WERI-Rb-1 (cell line): Measurements from ENCODE around the gene WWC1.

ENCODE experiments used
- DNase-seq: peaks from one replicate; pipeline ENCODE4 v3.0.0-alpha.2; 2020
- H3K27ac ChIP-seq: fragments of 250-450 bp; sonication (Bioruptor Pico); 2 replicates; pipeline ENCODE4 v1.5.1; 2020; ENCODE audit warnings: mild to moderate bottlenecking, moderate library complexity
- H3K27me3 ChIP-seq: fragments of 250-450 bp; sonication (Bioruptor Pico); 2 replicates; pipeline ENCODE4 v1.5.1; 2021; ENCODE audit warnings: mild to moderate bottlenecking, low read depth, moderate library complexity; ENCODE audit not compliant: insufficient read depth, severe bottlenecking
- H3K36me3 ChIP-seq: fragments of 250-450 bp; sonication (Bioruptor Pico); 2 replicates; pipeline ENCODE4 v1.5.1; 2020; ENCODE audit warnings: mild to moderate bottlenecking, moderate library complexity
- H3K4me3 ChIP-seq: 2 replicates; pipeline ENCODE4 v1.5.1; 2011; ENCODE audit warnings: low read depth, mild to moderate bottlenecking, control low read depth, low read length
- H3K9me3 ChIP-seq: fragments of 250-450 bp; sonication (Bioruptor Pico); 2 replicates; pipeline ENCODE4 v1.5.1; 2021; ENCODE audit warnings: mild to moderate bottlenecking, moderate library complexity; ENCODE audit not compliant: severe bottlenecking
- CTCF ChIP-seq: IDR thresholded peaks from 2 replicates; pipeline ENCODE4 v1.5.1; 2011; ENCODE audit warnings: low read depth, mild to moderate bottlenecking, control low read depth, inconsistent platforms, low read length

WWC1 gene

GRCh38 chr5:168268949-168269936 is 22.2 kb upstream of the WWC1 start:
- TF ChIP-seq CTCF, result peak; percentile 80
- Histone ChIP-seq H3K4me3 (peak overlapping the region; percentile 48), H3K27me3 (no peaks in the 10 kb centered on the region), H3K9me3 (no peaks in the 10 kb centered on the region), H3K36me3 (no peaks in the 10 kb centered on the region), H3K27ac (no peak overlapping the region)
- peak; percentile 93 for DNase-seq

GRCh38 chr5:168269937-168270330 is 21.5 kb upstream of the WWC1 start:
- Histone ChIP-seq H3K36me3 (no peaks in the 10 kb centered on the region), H3K27me3 (no peaks in the 10 kb centered on the region), H3K27ac (no peak overlapping the region), H3K4me3 (no peak overlapping the region), H3K9me3 (no peaks in the 10 kb centered on the region)
- TF ChIP-seq CTCF, result no peak; the same call in 1 of the 2 replicates
- peak; percentile 64 for DNase-seq

- TF ChIP-seq CTCF, result no peak
- no peaks in the 10 kb centered on the region for H3K27me3 ChIP-seq
- H3K9me3 ChIP-seq, result no peaks in the 10 kb centered on the region
- no peaks in the 10 kb centered on the region for H3K36me3 ChIP-seq
- H3K27ac ChIP-seq, result no peak overlapping the region
- DNase-seq, result no peak
- no peak overlapping the region for H3K4me3 ChIP-seq
Observed at GRCh38 chr5:168270476-168270875, 21.0 kb upstream of the WWC1 start.

- Histone ChIP-seq H3K27ac (no peak overlapping the region), H3K9me3 (no peaks in the 10 kb centered on the region), H3K27me3 (no peaks in the 10 kb centered on the region), H3K36me3 (no peaks in the 10 kb centered on the region), H3K4me3 (no peak overlapping the region)
- TF ChIP-seq CTCF, result no peak
- no peak for DNase-seq
Observed at GRCh38 chr5:168273056-168273980, 18.1 kb upstream of the WWC1 start.

GRCh38 chr5:168274406-168274805 is 17.0 kb upstream of the WWC1 start:
- no peak overlapping the region for H3K27ac ChIP-seq
- H3K27me3 ChIP-seq, result no peaks in the 10 kb centered on the region
- H3K9me3 ChIP-seq, result no peaks in the 10 kb centered on the region
- H3K4me3 ChIP-seq, result no peak overlapping the region
- DNase-seq, result no peak
- TF ChIP-seq CTCF, result no peak
- H3K36me3 ChIP-seq, result no peaks in the 10 kb centered on the region
